ENCODE data around the gene ZSWIM7. TPM values are rescaled to one million over a fixed set of nuclear protein-coding genes. Genes with fewer than 3 reads are reported as not detected.

The ZSWIM7 gene
- total and polyA plus RNA-seq, 3 donors from 2014 or later, result 17.0 to 36.2 (median 20.1) TPM

DNA sequence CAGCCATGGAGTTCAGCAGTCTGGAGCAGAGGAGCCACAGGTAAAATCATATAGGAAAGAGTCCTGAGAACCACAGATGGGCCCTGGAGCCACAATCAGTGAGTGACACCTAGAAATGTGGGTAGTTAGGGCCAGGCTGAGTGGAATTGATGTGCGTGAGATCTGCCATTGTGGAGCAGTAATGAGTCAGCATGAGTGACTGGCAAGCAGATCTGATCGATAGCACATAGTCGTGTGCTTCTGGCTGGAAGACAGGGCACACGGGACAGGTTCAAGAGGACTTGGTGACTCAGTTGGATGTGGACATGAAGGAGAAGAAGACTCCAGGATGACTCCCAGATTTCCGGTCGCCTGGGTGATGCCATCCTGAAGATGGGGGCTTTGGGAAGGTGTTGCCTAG lies 42.3 kb downstream of the ZSWIM7 start:
- intact Hi-C loops (cut with DNase I; ENCODE audit: low total_unique reads), result no loop called here
- 93 to 98% methylated on average over 6 of the region's 6 CpGs for WGBS, 2 donors
- DNase-seq, result no peak
- TF ChIP-seq, protein P1, sequence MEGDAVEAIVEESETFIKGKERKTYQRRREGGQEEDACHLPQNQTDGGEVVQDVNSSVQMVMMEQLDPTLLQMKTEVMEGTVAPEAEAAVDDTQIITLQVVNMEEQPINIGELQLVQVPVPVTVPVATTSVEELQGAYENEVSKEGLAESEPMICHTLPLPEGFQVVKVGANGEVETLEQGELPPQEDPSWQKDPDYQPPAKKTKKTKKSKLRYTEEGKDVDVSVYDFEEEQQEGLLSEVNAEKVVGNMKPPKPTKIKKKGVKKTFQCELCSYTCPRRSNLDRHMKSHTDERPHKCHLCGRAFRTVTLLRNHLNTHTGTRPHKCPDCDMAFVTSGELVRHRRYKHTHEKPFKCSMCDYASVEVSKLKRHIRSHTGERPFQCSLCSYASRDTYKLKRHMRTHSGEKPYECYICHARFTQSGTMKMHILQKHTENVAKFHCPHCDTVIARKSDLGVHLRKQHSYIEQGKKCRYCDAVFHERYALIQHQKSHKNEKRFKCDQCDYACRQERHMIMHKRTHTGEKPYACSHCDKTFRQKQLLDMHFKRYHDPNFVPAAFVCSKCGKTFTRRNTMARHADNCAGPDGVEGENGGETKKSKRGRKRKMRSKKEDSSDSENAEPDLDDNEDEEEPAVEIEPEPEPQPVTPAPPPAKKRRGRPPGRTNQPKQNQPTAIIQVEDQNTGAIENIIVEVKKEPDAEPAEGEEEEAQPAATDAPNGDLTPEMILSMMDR (IDR thresholded peaks at IDR 0.05), result no peak
- TF ChIP-seq POLR2A (IDR thresholded peaks at IDR 0.05), result no peak
- H3K36me3 ChIP-seq (ENCODE audit: low read depth, missing control alignments), result no peaks in the 10 kb centered on the region
- no peak overlapping the region for H3K4me3 ChIP-seq
- H3K27ac ChIP-seq, result no peak overlapping the region
- H3K27me3 ChIP-seq, result no peaks in the 10 kb centered on the region
- H3K4me1 ChIP-seq, result no peaks in the 10 kb centered on the region
- no peaks in the 10 kb centered on the region for H3K9me3 ChIP-seq

DNA sequence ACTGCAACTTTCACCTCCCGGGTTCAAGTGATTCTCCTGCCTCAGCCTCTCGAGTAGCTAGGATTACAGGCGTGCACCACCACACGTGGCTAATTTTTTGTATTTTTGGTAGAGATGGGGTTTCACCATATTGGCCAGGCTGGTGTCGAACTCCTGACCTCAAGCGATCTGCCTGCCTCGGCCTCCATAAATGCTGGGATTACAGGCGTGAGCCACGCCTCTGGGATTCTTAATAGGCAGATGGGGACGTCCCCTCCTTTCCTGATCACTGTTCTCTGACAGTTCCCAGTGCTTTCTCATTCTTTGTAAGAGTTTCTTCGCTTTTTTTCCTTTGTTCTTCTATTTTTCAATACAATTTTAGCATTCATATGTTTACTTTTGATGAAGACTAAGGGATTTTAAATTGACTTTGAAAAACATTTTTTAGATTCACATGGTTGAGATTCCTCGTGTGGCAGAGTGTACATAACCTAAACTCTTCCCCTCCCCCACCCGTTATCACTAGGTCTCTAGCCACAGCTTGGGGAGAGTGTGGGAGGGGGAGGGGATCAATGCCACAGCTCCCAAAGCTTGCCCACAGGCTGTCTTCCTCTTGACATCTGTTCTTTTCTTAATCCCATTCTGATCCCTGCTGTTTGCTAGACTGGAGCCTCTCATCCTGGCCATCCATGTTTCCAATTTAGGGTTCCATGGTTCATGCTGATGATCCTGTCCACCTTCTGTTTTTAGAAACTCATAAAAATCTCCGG lies 43.5 kb downstream of the ZSWIM7 start:
- TF ChIP-seq POLR2A (IDR thresholded peaks at IDR 0.05), result no peak
- TF ChIP-seq, protein P1 (IDR thresholded peaks at IDR 0.05), result no peak
- intact Hi-C loops (cut with DNase I; ENCODE audit: low total_unique reads), result no loop called here
- H3K27ac ChIP-seq, result no peak overlapping the region
- DNase-seq, result no peak
- H3K27me3 ChIP-seq, result no peaks in the 10 kb centered on the region
- WGBS, 2 donors, result 83 to 84% methylated on average over 14 of the region's 14 CpGs
- H3K36me3 ChIP-seq (ENCODE audit: low read depth, missing control alignments), result no peaks in the 10 kb centered on the region
- H3K9me3 ChIP-seq, result no peaks in the 10 kb centered on the region
- no peak overlapping the region for H3K4me3 ChIP-seq
- no peaks in the 10 kb centered on the region for H3K4me1 ChIP-seq

DNA sequence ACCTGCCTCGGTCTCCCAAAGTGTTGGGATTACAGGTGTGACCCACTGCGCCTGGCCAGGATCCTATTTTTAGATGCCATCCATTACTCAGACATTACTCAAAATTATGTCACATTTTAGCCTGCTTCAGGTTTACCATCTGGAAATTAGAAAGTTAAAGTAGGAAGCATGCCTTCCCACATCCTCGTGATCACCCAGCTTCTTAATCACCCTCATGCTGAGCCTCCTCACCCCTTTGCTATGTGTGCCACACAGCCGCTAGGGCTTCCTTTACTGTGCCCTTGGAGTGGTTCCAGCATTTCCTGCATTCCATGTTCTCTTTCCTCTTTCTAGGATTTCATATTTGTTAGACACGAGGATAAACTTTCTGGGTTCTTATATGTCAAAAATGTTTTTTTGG lies 45.3 kb downstream of the ZSWIM7 start:
- no peak for DNase-seq
- intact Hi-C loops (cut with DNase I; ENCODE audit: low total_unique reads), result no loop called here
- 62 to 78% methylated on average over 5 of the region's 5 CpGs for WGBS, 2 donors

DNA sequence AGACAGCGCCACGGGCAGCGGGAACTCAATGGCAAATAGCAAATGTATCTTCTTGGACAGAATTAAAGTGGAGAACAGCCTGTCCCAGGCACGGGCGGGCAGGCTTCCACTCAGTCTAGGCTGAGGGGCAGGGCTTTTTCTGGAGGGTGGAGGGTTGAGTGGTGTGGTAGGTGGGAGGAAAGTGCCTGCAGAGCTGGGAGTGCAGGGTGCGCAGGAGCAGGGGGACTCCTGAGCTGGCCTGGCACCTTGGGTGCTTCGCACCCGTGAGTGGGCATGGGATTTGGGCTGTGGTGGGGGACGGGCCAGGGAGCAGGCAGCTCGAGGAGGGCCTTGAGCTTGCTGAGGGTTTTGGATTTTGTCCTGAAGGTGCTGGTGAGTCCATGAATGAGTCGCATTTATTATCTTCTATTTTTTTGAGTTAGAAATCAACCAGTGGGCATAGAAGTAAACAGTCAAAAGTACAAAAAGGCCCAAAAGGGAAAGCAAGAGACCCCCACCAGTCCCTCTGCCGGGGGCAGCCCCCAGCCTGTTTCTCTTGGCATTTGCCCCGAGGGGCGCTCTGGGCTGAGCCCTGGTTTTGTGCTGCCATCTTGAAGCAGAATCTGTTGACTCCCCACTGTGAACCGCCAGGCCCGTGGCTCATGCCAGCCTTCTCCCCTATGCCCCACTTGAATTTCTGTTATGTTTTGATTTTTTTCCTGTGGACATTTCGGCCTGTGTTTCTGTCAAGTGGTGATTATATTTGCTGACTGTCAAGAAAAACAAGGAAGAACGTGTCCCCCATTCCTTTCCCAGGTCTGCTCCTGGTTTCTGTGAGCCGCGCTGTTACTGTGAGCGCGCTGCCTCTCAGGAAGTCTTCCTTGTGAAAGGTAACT lies 46.4 kb downstream of the ZSWIM7 start:
- Histone ChIP-seq H3K27ac (no peak overlapping the region), H3K27me3 (no peaks in the 10 kb centered on the region), H3K9me3 (no peaks in the 10 kb centered on the region), H3K4me3 (no peak overlapping the region), H3K36me3 (ENCODE audit: low read depth, missing control alignments) (no peaks in the 10 kb centered on the region), H3K4me1 (no peaks in the 10 kb centered on the region)
- no peak for DNase-seq
- 75 to 76% methylated on average over 22 of the region's 22 CpGs for WGBS, 2 donors
- intact Hi-C loops (cut with DNase I; ENCODE audit: low total_unique reads), result no loop called here
- no peak for TF ChIP-seq POLR2A (IDR thresholded peaks at IDR 0.05)
- TF ChIP-seq, protein P1 (IDR thresholded peaks at IDR 0.05), result no peak

More for the DNA sequence above, 45.3 kb downstream of the ZSWIM7 start:
- no peaks in the 10 kb centered on the region for H3K27me3 ChIP-seq
- H3K4me1 ChIP-seq, result no peaks in the 10 kb centered on the region
- H3K4me3 ChIP-seq, result no peak overlapping the region
- H3K36me3 ChIP-seq (ENCODE audit: low read depth, missing control alignments), result no peaks in the 10 kb centered on the region
- TF ChIP-seq, protein P1 (IDR thresholded peaks at IDR 0.05), result no peak
- no peak for TF ChIP-seq POLR2A (IDR thresholded peaks at IDR 0.05)
- H3K27ac ChIP-seq, result no peak overlapping the region
- no peaks in the 10 kb centered on the region for H3K9me3 ChIP-seq

Data from testis (tissue), 3 donors.